H9 (cell line): ENCODE results near the gene GABRE. TPM values are rescaled to one million over a fixed set of nuclear protein-coding genes. Genes with fewer than 3 reads are reported as not detected.

Source experiments
- DNase-seq: peaks from one replicate; pipeline ENCODE4 v3.0.0-alpha.2; 2017
- H2AFZ ChIP-seq: one replicate; pipeline ENCODE4 v1.6.1; 2013; ENCODE audit warnings: mild to moderate bottlenecking, low read length, control low read depth, moderate library complexity
- H2AK5ac ChIP-seq: 2 replicates; pipeline ENCODE4 v1.6.1; 2013; ENCODE audit warnings: low read length, control low read depth, mixed read lengths; ENCODE audit not compliant: insufficient read length
- H2BK120ac ChIP-seq: one replicate; pipeline ENCODE4 v1.6.1; 2013; ENCODE audit warnings: low read depth, mild to moderate bottlenecking, low read length, control low read depth, inconsistent platforms; ENCODE audit not compliant: poor library complexity, severe bottlenecking
- H2BK12ac ChIP-seq: 2 replicates; pipeline ENCODE4 v1.6.1; 2013; ENCODE audit warnings: low read length, control low read depth, mixed read lengths, low read depth; ENCODE audit not compliant: insufficient read length
- H2BK15ac ChIP-seq: 2 replicates; pipeline ENCODE4 v1.6.1; 2013; ENCODE audit warnings: low read depth, low read length, control low read depth
- H2BK20ac ChIP-seq: one replicate; pipeline ENCODE4 v1.6.1; 2013; ENCODE audit warnings: low read depth, mild to moderate bottlenecking, low read length, control low read depth, inconsistent platforms; ENCODE audit not compliant: poor library complexity, severe bottlenecking
- H2BK5ac ChIP-seq: 2 replicates; pipeline ENCODE4 v1.6.1; 2013; ENCODE audit warnings: low read length, control low read depth, mixed read lengths; ENCODE audit not compliant: insufficient read length
- H3K14ac ChIP-seq: 2 replicates; pipeline ENCODE4 v1.6.1; 2013; ENCODE audit warnings: low read length, control low read depth; ENCODE audit not compliant: insufficient read depth
- H3K18ac ChIP-seq: 2 replicates; pipeline ENCODE4 v1.6.1; 2013; ENCODE audit warnings: low read depth, mild to moderate bottlenecking, mixed read lengths, low read length, control low read depth; ENCODE audit not compliant: insufficient read length
- H3K23ac ChIP-seq: 2 replicates; pipeline ENCODE4 v1.6.1; 2013; ENCODE audit warnings: low read length, control low read depth, mixed read lengths, low read depth; ENCODE audit not compliant: insufficient read length
- H3K23me2 ChIP-seq: 2 replicates; pipeline ENCODE4 v1.6.1; 2013; ENCODE audit warnings: low read depth, mild to moderate bottlenecking, mixed read lengths, low read length, control low read depth; ENCODE audit not compliant: insufficient read length, poor library complexity, severe bottlenecking
- H3K27ac ChIP-seq: 2 replicates; pipeline ENCODE4 v1.5.1; 2013; ENCODE audit warnings: low read length, control low read depth, mixed read lengths, low read depth; ENCODE audit not compliant: insufficient read length
- H3K27me3 ChIP-seq: 2 replicates; pipeline ENCODE4 v1.6.1; 2013; ENCODE audit warnings: low read length, control low read depth, inconsistent platforms; ENCODE audit not compliant: insufficient read depth
- H3K4ac ChIP-seq: 2 replicates; pipeline ENCODE4 v1.6.1; 2013; ENCODE audit warnings: low read depth, mild to moderate bottlenecking, control low read depth, inconsistent platforms, low read length, moderate library complexity
- H3K4me1 ChIP-seq: 2 replicates; pipeline ENCODE4 v1.6.1; 2013; ENCODE audit warnings: low read length, control low read depth, inconsistent platforms; ENCODE audit not compliant: insufficient read depth
- H3K4me2 ChIP-seq: 2 replicates; pipeline ENCODE4 v1.6.1; 2013; ENCODE audit warnings: low read length, control low read depth, mixed read lengths; ENCODE audit not compliant: insufficient read length, insufficient read depth
- H3K56ac ChIP-seq: 2 replicates; pipeline ENCODE4 v1.6.1; 2013; ENCODE audit warnings: low read depth, mild to moderate bottlenecking, mixed read lengths, low read length, control low read depth; ENCODE audit not compliant: insufficient read length
- H3K79me1 ChIP-seq: 2 replicates; pipeline ENCODE4 v1.6.1; 2013; ENCODE audit warnings: low read depth, mild to moderate bottlenecking, moderate library complexity, low read length, control low read depth, inconsistent platforms; ENCODE audit not compliant: insufficient read depth, poor library complexity, severe bottlenecking
- H3K79me2 ChIP-seq: 2 replicates; pipeline ENCODE4 v1.6.1; 2013; ENCODE audit warnings: low read length, control low read depth, inconsistent platforms; ENCODE audit not compliant: insufficient read depth
- H3K9ac ChIP-seq: 2 replicates; pipeline ENCODE4 v1.6.1; 2013; ENCODE audit warnings: low read length, control low read depth, mixed read lengths; ENCODE audit not compliant: insufficient read length; ENCODE audit errors: extremely low read depth
- H3K9me3 ChIP-seq: one replicate; pipeline ENCODE4 v1.6.1; 2013; ENCODE audit warnings: low read depth, low read length, inconsistent platforms; ENCODE audit not compliant: control insufficient read depth
- H3T11ph ChIP-seq: one replicate; pipeline ENCODE4 v1.6.1; 2013; ENCODE audit warnings: mild to moderate bottlenecking, low read length, control low read depth, inconsistent platforms
- H4K20me1 ChIP-seq: one replicate; pipeline ENCODE4 v1.6.1; 2013; ENCODE audit not compliant: control insufficient read depth, insufficient read length, insufficient read depth
- H4K5ac ChIP-seq: 2 replicates; pipeline ENCODE4 v1.6.1; 2013; ENCODE audit warnings: low read depth, mild to moderate bottlenecking, mixed read lengths, low read length, control low read depth; ENCODE audit not compliant: insufficient read length
- H4K8ac ChIP-seq: replicated peaks from 2 replicates; pipeline ENCODE4 v1.6.1; 2013; ENCODE audit warnings: low read length, control low read depth, mixed read lengths, low read depth; ENCODE audit not compliant: insufficient read length
- H4K91ac ChIP-seq: 2 replicates; pipeline ENCODE4 v1.6.1; 2013; ENCODE audit warnings: low read depth, mild to moderate bottlenecking, moderate library complexity, mixed read lengths, low read length, control low read depth; ENCODE audit not compliant: insufficient read length
- H3K27ac Mint-ChIP-seq, 3 experiments: 2 replicates in 2 of 3; 3 replicates in 1 of 3; pipeline ENCODE4 v1.8.0; 2020 to 2021; ENCODE audit warnings: mixed read lengths in 3 of 3, mild to moderate bottlenecking in 1 of 3, moderate library complexity in 1 of 3
- H3K27me3 Mint-ChIP-seq: 2 replicates; pipeline ENCODE4 v1.8.0; 2021; ENCODE audit warnings: low read depth, mild to moderate bottlenecking, moderate library complexity, mixed read lengths
- H3K36me3 Mint-ChIP-seq, 3 experiments: 2 replicates in 2 of 3; 3 replicates in 1 of 3; pipeline ENCODE4 v1.8.0; 2020 to 2021; ENCODE audit warnings: low read depth in 3 of 3, mixed read lengths in 3 of 3; ENCODE audit not compliant: insufficient read depth in 1 of 3
- H3K4me1 Mint-ChIP-seq, 2 experiments: 2 replicates each; pipeline ENCODE4 v1.8.0; 2020; ENCODE audit warnings: mixed read lengths in 2 of 2
- H3K4me3 Mint-ChIP-seq, 2 experiments: 2 replicates in 1 of 2; 3 replicates in 1 of 2; pipeline ENCODE4 v1.8.0; 2020 to 2021; ENCODE audit warnings: mild to moderate bottlenecking in 2 of 2, mixed read lengths in 2 of 2, moderate library complexity in 1 of 2
- H3K9me3 Mint-ChIP-seq, 2 experiments: 2 replicates in 1 of 2; 3 replicates in 1 of 2; pipeline ENCODE4 v1.8.0; 2020; ENCODE audit warnings: mild to moderate bottlenecking in 2 of 2, mixed read lengths in 2 of 2, moderate library complexity in 1 of 2
- CTCF ChIP-seq: fragments of 200-600 bp; sonication (generic); conservative IDR thresholded peaks from 3 replicates; pipeline ENCODE4 v1.8.0; 2021; ENCODE audit warnings: antibody characterized with exemption, mild to moderate bottlenecking
- WGBS: extraction: QIAGEN DNeasy Blood & Tissue Kit; methylation state at CpG from one replicate; pipeline ENCODE4 v1.1.7; 2013; ENCODE audit warnings: missing lambda C conversion rate, low lambda C conversion rate, mixed read lengths; ENCODE audit not compliant: insufficient read length; ENCODE audit errors: extremely low coverage; 5-methylcytosine and 5-hydroxymethylcytosine counted together
- total RNA-seq: library from RNA; stranded (reverse); gene quantifications from 2 replicates; pipeline ENCODE4 v1.2.1, GENCODE V29; 2021

Gene GABRE
- total RNA-seq, 1 experiment from 2014 or later = 1.8 TPM

- no peaks in the 10 kb centered on the region for H3K79me1 ChIP-seq
- no peak overlapping the region for H3K18ac ChIP-seq
- H4K20me1 ChIP-seq = no peaks in the 10 kb centered on the region
- no peak overlapping the region for H2BK15ac ChIP-seq
- no CpG with 5 or more reads among the region's 5 CpGs for whole genome bisulfite sequencing
- TF ChIP-seq CTCF = no peak
- Mint-ChIP-seq H3K4me1 (peaks cover 9 to 17% of the 10 kb centered on the region in 2 experiments; a peak in 3 of 4 replicates), H3K27me3 (peaks cover 47% of the 10 kb centered on the region), H3K4me3 (no peak overlapping the region), H3K9me3 (peaks cover 48 to 49% of the 10 kb centered on the region in 2 experiments), H3K36me3 (peaks cover 0 to 7% (median 6%) of the 10 kb centered on the region in 3 experiments; a peak in 3 of 7 replicates), H3K27ac (no peak overlapping the region; a peak in 1 of 7 replicates)
- H4K91ac ChIP-seq = no peak overlapping the region
- H2BK120ac ChIP-seq = no peak overlapping the region
- no peak overlapping the region for H3T11ph ChIP-seq
- no peak overlapping the region for H3K14ac ChIP-seq
- H3K4me2 ChIP-seq = no peak overlapping the region
- no peak overlapping the region for H2BK20ac ChIP-seq
- no peak overlapping the region for H4K8ac ChIP-seq
- H2AFZ ChIP-seq = no peak overlapping the region
- no peak overlapping the region for H2BK12ac ChIP-seq
- H2AK5ac ChIP-seq = no peak overlapping the region
- H3K27me3 ChIP-seq = peaks cover 7% of the 10 kb centered on the region; the same call in 1 of the 2 replicates
- H3K23me2 ChIP-seq = no peaks in the 10 kb centered on the region
- 0 out of 2 replicates have a peak, but pooled peaks cover 2% of the 10 kb centered on the region for H3K79me2 ChIP-seq
- H2BK5ac ChIP-seq = no peak overlapping the region
- no peak overlapping the region for H3K56ac ChIP-seq
- H3K4ac ChIP-seq = no peak overlapping the region
- H3K4me1 ChIP-seq = 0 out of 2 replicates have a peak, but pooled peaks cover 2% of the 10 kb centered on the region
- no peak overlapping the region for H3K9ac ChIP-seq
- H4K5ac ChIP-seq = no peak overlapping the region
- no peak overlapping the region for H3K23ac ChIP-seq
- DNase-seq = no peak
- H3K27ac ChIP-seq = no peak overlapping the region
- H3K9me3 ChIP-seq = peaks cover 32% of the 10 kb centered on the region
Observed at GRCh38 chrX:151977009-151977408, 2.5 kb upstream of the GABRE start.
